WTC11 (cell line): ENCODE data around the gene ABCC3. TPM values are rescaled to one million over a fixed set of nuclear protein-coding genes. Genes with fewer than 3 reads are reported as not detected.

Source experiments
- ATAC-seq: fragments of 200-7000 bp; cut with Tn5 transposase; 2 replicates; pipeline ENCODE4 v1.10.0; 2021; ENCODE audit warnings: mild to moderate bottlenecking, moderate library complexity
- CTCF ChIA-PET: fragments of 300-600 bp; sonication (Branson Sonifier 250); formaldehyde crosslinking; loops from one replicate; lab custom pipeline; 2021; ENCODE audit warnings: antibody characterized with exemption; lab: Charles Lee
- POLR2A ChIA-PET: fragments of 350-600 bp; sonication (Branson Sonifier 250); formaldehyde crosslinking; loops from one replicate; lab custom pipeline; 2021; ENCODE audit warnings: antibody characterized with exemption; lab: Charles Lee
- DNase-seq: peaks from one replicate; pipeline ENCODE4 v3.0.0; 2021; ENCODE audit warnings: low spot score
- H3K27ac Mint-ChIP-seq: 2 replicates; pipeline ENCODE4 v1.8.0; 2021; ENCODE audit warnings: mixed read lengths
- H3K27me3 Mint-ChIP-seq: 2 replicates; pipeline ENCODE4 v1.8.0; 2021; ENCODE audit warnings: low read depth, mild to moderate bottlenecking, moderate library complexity, mixed read lengths
- H3K36me3 Mint-ChIP-seq: 2 replicates; pipeline ENCODE4 v1.8.0; 2021; ENCODE audit warnings: mixed read lengths
- H3K4me1 Mint-ChIP-seq: 2 replicates; pipeline ENCODE4 v1.8.0; 2022; ENCODE audit warnings: mixed read lengths
- H3K4me3 Mint-ChIP-seq: 2 replicates; pipeline ENCODE4 v1.8.0; 2021; ENCODE audit warnings: mild to moderate bottlenecking, moderate library complexity, mixed read lengths
- H3K9me3 Mint-ChIP-seq: 2 replicates; pipeline ENCODE4 v1.8.0; 2021; ENCODE audit warnings: mixed read lengths
- CREB1 ChIP-seq: sonication (generic); formaldehyde crosslinking; IDR thresholded peaks from 2 replicates; pipeline ENCODE4 v1.8.0; 2023; ENCODE audit warnings: mild to moderate bottlenecking, missing genetic modification reagents
- ELF4 ChIP-seq: sonication (generic); formaldehyde crosslinking; IDR thresholded peaks from 2 replicates; pipeline ENCODE4 v1.8.1; 2022; ENCODE audit warnings: low read depth, mild to moderate bottlenecking, moderate library complexity, missing genetic modification reagents
- FOXJ3 ChIP-seq: sonication (generic); formaldehyde crosslinking; IDR thresholded peaks from 2 replicates; pipeline ENCODE4 v1.9.0; 2021; ENCODE audit warnings: missing genetic modification reagents, mild to moderate bottlenecking, borderline replicate concordance
- FOXP1 ChIP-seq: sonication (generic); formaldehyde crosslinking; IDR thresholded peaks from 2 replicates; pipeline ENCODE4 v1.8.0; 2022; ENCODE audit warnings: missing genetic modification reagents, mild to moderate bottlenecking, moderate library complexity, borderline replicate concordance
- MYBL2 ChIP-seq: sonication (generic); formaldehyde crosslinking; IDR thresholded peaks from 2 replicates; pipeline ENCODE4 v1.8.1; 2023; ENCODE audit warnings: mild to moderate bottlenecking, moderate library complexity, missing genetic modification reagents
- NFE2L1 ChIP-seq: sonication (generic); formaldehyde crosslinking; IDR thresholded peaks from 2 replicates; pipeline ENCODE4 v1.8.1; 2023; ENCODE audit warnings: missing genetic modification reagents
- TCF7 ChIP-seq: sonication (generic); formaldehyde crosslinking; IDR thresholded peaks from 2 replicates; pipeline ENCODE4 v1.8.0; 2022; ENCODE audit warnings: mild to moderate bottlenecking, low read depth, missing genetic modification reagents, moderate library complexity
- TP53 ChIP-seq: sonication (generic); formaldehyde crosslinking; IDR thresholded peaks from 2 replicates; pipeline ENCODE4 v1.8.1; 2023; ENCODE audit warnings: mild to moderate bottlenecking, missing genetic modification reagents
- ZNF219 ChIP-seq: sonication (generic); formaldehyde crosslinking; IDR thresholded peaks from 2 replicates; pipeline ENCODE4 v1.8.0; 2023; ENCODE audit warnings: missing genetic modification reagents, mild to moderate bottlenecking, borderline replicate concordance
- total RNA-seq: library from RNA; stranded (reverse); gene quantifications from 3 replicates; pipeline ENCODE4 v1.2.3, GENCODE V29; 2021
- TF ChIP-seq, protein P1 (sequence below): sonication (generic); formaldehyde crosslinking; IDR thresholded peaks from 2 replicates; pipeline ENCODE4 v1.8.0; 2023; ENCODE audit warnings: missing genetic modification reagents, mild to moderate bottlenecking, borderline replicate concordance
- TF ChIP-seq, protein P2 (sequence below): sonication (generic); formaldehyde crosslinking; IDR thresholded peaks from 2 replicates; pipeline ENCODE4 v1.8.1; 2023; ENCODE audit warnings: mild to moderate bottlenecking, missing genetic modification reagents, moderate library complexity
- TF ChIP-seq, protein P3 (sequence below): fragments of 200-600 bp; IDR thresholded peaks from 2 replicates; pipeline ENCODE4 v1.8.0; 2022; ENCODE audit warnings: antibody characterized with exemption
- TF ChIP-seq, protein P4 (sequence below): sonication (generic); formaldehyde crosslinking; IDR thresholded peaks from 2 replicates; pipeline ENCODE4 v1.8.1; 2023; ENCODE audit warnings: mild to moderate bottlenecking, missing genetic modification reagents
- TF ChIP-seq, protein P5 (sequence below): sonication (generic); formaldehyde crosslinking; IDR thresholded peaks from 2 replicates; pipeline ENCODE4 v1.8.1; 2022; ENCODE audit warnings: mild to moderate bottlenecking, moderate library complexity, missing genetic modification reagents

ABCC3 gene
- total RNA-seq, 1 experiment from 2014 or later: 0.92 TPM

DNA sequence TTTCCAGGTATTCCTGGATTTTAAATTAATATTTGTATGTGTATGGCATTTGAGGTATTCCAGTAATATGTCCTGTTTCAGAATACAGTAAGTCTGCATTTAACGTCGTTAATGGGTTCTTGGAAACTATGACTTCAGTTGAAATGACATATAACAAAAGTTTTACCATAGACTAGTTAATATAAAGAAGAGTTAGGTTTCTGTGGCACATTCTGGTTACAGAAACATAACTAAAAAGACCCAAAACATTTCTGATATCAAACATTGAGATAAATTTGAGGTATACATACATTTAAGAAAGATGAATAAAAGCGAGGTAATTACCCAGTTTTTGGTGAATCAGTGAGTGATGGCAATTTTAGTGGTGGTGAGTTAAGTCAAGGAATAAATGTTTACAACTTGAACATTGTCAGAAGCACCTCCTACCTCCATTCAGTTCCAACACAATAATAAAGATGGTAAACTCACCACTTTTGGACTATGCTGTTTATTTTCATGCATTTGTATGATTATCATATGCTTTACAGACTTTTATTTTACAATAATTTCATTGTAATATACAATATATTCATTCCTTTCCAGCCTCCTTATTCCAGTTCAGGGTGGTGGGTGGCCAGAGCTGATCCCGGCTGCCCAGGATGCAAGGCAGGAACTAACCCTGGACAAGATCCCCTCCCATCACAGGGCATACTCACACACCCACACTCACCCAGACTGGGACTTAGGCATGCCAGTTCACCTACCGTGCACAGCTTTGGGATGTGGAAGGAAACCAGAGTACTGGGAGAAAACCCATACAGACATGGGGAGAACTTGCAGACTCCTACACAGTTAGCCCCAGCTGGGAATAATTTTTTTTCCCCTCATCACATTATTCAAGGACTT lies 94.4 kb downstream of the ABCC3 start (continued):
- TF ChIP-seq, protein P1, sequence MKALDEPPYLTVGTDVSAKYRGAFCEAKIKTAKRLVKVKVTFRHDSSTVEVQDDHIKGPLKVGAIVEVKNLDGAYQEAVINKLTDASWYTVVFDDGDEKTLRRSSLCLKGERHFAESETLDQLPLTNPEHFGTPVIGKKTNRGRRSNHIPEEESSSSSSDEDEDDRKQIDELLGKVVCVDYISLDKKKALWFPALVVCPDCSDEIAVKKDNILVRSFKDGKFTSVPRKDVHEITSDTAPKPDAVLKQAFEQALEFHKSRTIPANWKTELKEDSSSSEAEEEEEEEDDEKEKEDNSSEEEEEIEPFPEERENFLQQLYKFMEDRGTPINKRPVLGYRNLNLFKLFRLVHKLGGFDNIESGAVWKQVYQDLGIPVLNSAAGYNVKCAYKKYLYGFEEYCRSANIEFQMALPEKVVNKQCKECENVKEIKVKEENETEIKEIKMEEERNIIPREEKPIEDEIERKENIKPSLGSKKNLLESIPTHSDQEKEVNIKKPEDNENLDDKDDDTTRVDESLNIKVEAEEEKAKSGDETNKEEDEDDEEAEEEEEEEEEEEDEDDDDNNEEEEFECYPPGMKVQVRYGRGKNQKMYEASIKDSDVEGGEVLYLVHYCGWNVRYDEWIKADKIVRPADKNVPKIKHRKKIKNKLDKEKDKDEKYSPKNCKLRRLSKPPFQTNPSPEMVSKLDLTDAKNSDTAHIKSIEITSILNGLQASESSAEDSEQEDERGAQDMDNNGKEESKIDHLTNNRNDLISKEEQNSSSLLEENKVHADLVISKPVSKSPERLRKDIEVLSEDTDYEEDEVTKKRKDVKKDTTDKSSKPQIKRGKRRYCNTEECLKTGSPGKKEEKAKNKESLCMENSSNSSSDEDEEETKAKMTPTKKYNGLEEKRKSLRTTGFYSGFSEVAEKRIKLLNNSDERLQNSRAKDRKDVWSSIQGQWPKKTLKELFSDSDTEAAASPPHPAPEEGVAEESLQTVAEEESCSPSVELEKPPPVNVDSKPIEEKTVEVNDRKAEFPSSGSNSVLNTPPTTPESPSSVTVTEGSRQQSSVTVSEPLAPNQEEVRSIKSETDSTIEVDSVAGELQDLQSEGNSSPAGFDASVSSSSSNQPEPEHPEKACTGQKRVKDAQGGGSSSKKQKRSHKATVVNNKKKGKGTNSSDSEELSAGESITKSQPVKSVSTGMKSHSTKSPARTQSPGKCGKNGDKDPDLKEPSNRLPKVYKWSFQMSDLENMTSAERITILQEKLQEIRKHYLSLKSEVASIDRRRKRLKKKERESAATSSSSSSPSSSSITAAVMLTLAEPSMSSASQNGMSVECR (CRISPR knock-in tag): no peak
- TF ChIP-seq, all 79 proteins: peak for 0

DNA sequence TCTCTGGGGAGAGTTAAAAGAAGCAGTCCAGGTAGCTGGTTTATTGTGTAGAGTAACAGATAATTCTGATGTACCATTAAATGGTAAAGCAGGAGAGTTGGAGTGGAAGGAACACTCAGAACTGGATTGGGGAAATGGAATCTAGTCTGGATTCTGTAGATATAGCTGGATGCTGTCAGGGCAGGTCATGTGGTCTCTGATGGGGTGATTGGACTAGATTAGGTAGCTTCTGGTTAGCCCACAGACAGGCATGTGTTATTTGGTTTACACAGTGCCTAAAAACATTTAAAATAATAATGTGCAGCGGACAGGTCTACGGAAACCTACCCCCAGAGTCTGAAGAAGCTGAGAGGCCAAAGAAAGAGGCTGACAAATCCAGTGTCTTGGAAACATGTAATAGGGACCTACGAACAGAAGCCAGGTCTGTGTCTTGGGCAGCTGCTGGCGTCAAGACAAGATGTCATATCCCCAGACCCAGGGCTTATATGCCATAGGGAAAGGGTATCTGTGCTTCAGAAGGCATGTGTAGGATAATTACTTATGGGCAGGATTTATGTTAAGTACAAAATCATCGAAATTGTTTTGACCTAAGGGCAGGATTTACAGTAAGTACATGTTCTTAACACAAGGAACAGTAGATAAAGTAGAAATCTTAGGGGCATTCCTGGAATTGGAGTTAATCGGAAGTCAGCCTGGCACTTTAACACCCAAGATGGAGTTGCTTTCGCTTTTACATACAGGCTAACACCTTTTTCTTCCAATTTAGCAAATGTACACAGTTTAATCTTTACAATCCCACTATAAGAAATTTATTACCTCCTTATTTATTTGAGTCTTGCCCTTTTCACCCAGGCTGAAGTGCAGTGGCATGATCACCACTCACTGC lies 97.1 kb downstream of the ABCC3 start:
- Mint-ChIP-seq H3K4me3 (no peak overlapping the region), H3K27ac (peak overlapping the region; percentile 36), H3K9me3 (no peaks in the 10 kb centered on the region), H3K4me1 (peaks cover 17% of the 10 kb centered on the region), H3K36me3 (0 out of 2 replicates have a peak, but pooled peaks cover under 1% of the 10 kb centered on the region), H3K27me3 (no peaks in the 10 kb centered on the region)
- TF ChIP-seq, protein P2, sequence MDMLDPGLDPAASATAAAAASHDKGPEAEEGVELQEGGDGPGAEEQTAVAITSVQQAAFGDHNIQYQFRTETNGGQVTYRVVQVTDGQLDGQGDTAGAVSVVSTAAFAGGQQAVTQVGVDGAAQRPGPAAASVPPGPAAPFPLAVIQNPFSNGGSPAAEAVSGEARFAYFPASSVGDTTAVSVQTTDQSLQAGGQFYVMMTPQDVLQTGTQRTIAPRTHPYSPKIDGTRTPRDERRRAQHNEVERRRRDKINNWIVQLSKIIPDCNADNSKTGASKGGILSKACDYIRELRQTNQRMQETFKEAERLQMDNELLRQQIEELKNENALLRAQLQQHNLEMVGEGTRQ (CRISPR knock-in tag): no peak
- TF ChIP-seq ZNF219 (CRISPR knock-in tag): no peak
- TF ChIP-seq TP53: no peak
- TF ChIP-seq, protein P3, sequence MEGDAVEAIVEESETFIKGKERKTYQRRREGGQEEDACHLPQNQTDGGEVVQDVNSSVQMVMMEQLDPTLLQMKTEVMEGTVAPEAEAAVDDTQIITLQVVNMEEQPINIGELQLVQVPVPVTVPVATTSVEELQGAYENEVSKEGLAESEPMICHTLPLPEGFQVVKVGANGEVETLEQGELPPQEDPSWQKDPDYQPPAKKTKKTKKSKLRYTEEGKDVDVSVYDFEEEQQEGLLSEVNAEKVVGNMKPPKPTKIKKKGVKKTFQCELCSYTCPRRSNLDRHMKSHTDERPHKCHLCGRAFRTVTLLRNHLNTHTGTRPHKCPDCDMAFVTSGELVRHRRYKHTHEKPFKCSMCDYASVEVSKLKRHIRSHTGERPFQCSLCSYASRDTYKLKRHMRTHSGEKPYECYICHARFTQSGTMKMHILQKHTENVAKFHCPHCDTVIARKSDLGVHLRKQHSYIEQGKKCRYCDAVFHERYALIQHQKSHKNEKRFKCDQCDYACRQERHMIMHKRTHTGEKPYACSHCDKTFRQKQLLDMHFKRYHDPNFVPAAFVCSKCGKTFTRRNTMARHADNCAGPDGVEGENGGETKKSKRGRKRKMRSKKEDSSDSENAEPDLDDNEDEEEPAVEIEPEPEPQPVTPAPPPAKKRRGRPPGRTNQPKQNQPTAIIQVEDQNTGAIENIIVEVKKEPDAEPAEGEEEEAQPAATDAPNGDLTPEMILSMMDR: no peak
- no peak for TF ChIP-seq TCF7
- TF ChIP-seq ELF4 (CRISPR knock-in tag): no peak
- TF ChIP-seq, protein P4, sequence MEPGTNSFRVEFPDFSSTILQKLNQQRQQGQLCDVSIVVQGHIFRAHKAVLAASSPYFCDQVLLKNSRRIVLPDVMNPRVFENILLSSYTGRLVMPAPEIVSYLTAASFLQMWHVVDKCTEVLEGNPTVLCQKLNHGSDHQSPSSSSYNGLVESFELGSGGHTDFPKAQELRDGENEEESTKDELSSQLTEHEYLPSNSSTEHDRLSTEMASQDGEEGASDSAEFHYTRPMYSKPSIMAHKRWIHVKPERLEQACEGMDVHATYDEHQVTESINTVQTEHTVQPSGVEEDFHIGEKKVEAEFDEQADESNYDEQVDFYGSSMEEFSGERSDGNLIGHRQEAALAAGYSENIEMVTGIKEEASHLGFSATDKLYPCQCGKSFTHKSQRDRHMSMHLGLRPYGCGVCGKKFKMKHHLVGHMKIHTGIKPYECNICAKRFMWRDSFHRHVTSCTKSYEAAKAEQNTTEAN (CRISPR knock-in tag): no peak
- TF ChIP-seq NFE2L1 (CRISPR knock-in tag): no peak
- TF ChIP-seq, protein P5, sequence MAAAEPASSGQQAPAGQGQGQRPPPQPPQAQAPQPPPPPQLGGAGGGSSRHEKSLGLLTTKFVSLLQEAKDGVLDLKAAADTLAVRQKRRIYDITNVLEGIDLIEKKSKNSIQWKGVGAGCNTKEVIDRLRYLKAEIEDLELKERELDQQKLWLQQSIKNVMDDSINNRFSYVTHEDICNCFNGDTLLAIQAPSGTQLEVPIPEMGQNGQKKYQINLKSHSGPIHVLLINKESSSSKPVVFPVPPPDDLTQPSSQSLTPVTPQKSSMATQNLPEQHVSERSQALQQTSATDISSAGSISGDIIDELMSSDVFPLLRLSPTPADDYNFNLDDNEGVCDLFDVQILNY (CRISPR knock-in tag): no peak
- TF ChIP-seq CREB1 (CRISPR knock-in tag): no peak
- no peak for TF ChIP-seq FOXJ3 (CRISPR knock-in tag)
- no peak for TF ChIP-seq FOXP1
- TF ChIP-seq MYBL2: no peak
- POLR2A ChIA-PET: interaction anchor here (0.7 kb wide), 1 partner anchor 389 kb away, joined by 3 read pairs; the partner anchor contains the start of gene SPAG9
- CTCF ChIA-PET: interaction anchor here (0.5 to 1.5 kb wide), 2 partner anchors 51 kb away, joined by 3 to 4 read pairs; no protein-coding TSS in a partner anchor
- ATAC-seq (no peak), DNase-seq (no peak)
